Gastrocnemius medialis (tissue), 4 donors: ENCODE results near the gene CD52. TPM values are rescaled to one million over a fixed set of nuclear protein-coding genes. Genes with fewer than 3 reads are reported as not detected.

Experiments
- ATAC-seq, 2 donors: fragments of 150-250 bp; one replicate each; pipeline ENCODE4 v1.9.1; 2016
- DNase-seq, 2 donors: peaks; one replicate each; pipeline ENCODE4 v3.0.0-alpha.2; 2019
- H3K27ac ChIP-seq, 4 donors: fragments of 200-600 bp; sonication (generic); 1 replicate in 1 of 4; 2 replicates in 3 of 4; pipeline ENCODE4 v1.5.1; 2016 to 2018; ENCODE audit warnings: mild to moderate bottlenecking in 2 of 4, moderate library complexity in 1 of 4
- H3K27me3 ChIP-seq, 3 donors: fragments of 200-600 bp; sonication (generic) in 2 of 3; 1 replicate in 1 of 3; 2 replicates in 2 of 3; pipeline versions ENCODE4 v1.5.1 to v1.6.0; 2016 to 2019; ENCODE audit warnings: mild to moderate bottlenecking in 1 of 3, moderate library complexity in 1 of 3
- H3K36me3 ChIP-seq, 2 donors: fragments of 200-600 bp; sonication (generic) in 1 of 2; one replicate each; pipeline ENCODE4 v1.5.1; 2017 to 2018
- H3K4me1 ChIP-seq, 2 donors: fragments of 200-600 bp; sonication (generic) in 1 of 2; one replicate each; pipeline ENCODE4 v1.5.1; 2016 to 2017; ENCODE audit warnings: mild to moderate bottlenecking in 2 of 2
- H3K4me3 ChIP-seq, 4 donors: fragments of 200-600 bp; sonication (generic) in 3 of 4; 1 replicate in 1 of 4; 2 replicates in 3 of 4; pipeline ENCODE4 v1.5.1; 2016 to 2019; ENCODE audit warnings: mild to moderate bottlenecking in 2 of 4
- H3K9me3 ChIP-seq, 3 donors: fragments of 200-600 bp; sonication (generic) in 2 of 3; 1 replicate in 1 of 3; 2 replicates in 2 of 3; pipeline ENCODE4 v1.5.1; 2016 to 2019
- POLR2A ChIP-seq, 2 donors: fragments of 450-650 bp; IDR thresholded peaks; one replicate each; pipeline ENCODE4 v1.6.1; 2017; ENCODE audit warnings: antibody characterized with exemption in 2 of 2, mild to moderate bottlenecking in 2 of 2, moderate library complexity in 2 of 2
- in situ Hi-C, 4 donors: fragments of 200-750 bp; cut with MboI; loops; one replicate each; pipeline versions ENCODE4 v1.15.0 to v1.8.0; 2017; ENCODE audit warnings: low sequenced_read_pairs in 4 of 4
- intact Hi-C: fragments of 100-400 bp; cut with DNase I; formaldehyde crosslinking; loops from one replicate; pipeline ENCODE4 v1.15.1; 2023; ENCODE audit warnings: low total_unique reads
- total RNA-seq, 4 donors: library from RNA; depleted of rRNA; stranded (reverse); fragments of >200 nt; gene quantifications; one replicate each; pipeline versions ENCODE4 v1.1.0 to v1.2.3, GENCODE V29; 2016
- TF ChIP-seq, protein P1 (sequence below), 5 experiments: fragments of 450-650 bp in 3 of 5; fragments of 200-600 bp in 2 of 5; sonication (generic) in 2 of 5; IDR thresholded peaks in 4 of 5; conservative IDR thresholded peaks in 1 of 5; 1 replicate in 4 of 5; 2 replicates in 1 of 5; pipeline ENCODE4 v1.5.1; 2016 to 2019; ENCODE audit warnings: antibody characterized with exemption in 5 of 5, mild to moderate bottlenecking in 3 of 5, moderate library complexity in 3 of 5

The CD52 gene
- total RNA-seq, 4 donors from 2014 or later = 1.4 to 2.8 TPM; not detected in 2

GRCh38 chr1:26350701-26351589, 33.2 kb downstream of the CD52 start:
- intact Hi-C loops = no loop called here
- Histone ChIP-seq H3K4me3 (no peak overlapping the region), H3K9me3 (no peaks in the 10 kb centered on the region), H3K36me3 (no peaks in the 10 kb centered on the region), H3K27ac (no peak overlapping the region), H3K4me1 (no peaks in the 10 kb centered on the region), H3K27me3 (no peaks in the 10 kb centered on the region)
- in situ Hi-C loops = no loop called here
- no peak for TF ChIP-seq POLR2A (IDR thresholded peaks at IDR 0.05)
- TF ChIP-seq, protein P1, sequence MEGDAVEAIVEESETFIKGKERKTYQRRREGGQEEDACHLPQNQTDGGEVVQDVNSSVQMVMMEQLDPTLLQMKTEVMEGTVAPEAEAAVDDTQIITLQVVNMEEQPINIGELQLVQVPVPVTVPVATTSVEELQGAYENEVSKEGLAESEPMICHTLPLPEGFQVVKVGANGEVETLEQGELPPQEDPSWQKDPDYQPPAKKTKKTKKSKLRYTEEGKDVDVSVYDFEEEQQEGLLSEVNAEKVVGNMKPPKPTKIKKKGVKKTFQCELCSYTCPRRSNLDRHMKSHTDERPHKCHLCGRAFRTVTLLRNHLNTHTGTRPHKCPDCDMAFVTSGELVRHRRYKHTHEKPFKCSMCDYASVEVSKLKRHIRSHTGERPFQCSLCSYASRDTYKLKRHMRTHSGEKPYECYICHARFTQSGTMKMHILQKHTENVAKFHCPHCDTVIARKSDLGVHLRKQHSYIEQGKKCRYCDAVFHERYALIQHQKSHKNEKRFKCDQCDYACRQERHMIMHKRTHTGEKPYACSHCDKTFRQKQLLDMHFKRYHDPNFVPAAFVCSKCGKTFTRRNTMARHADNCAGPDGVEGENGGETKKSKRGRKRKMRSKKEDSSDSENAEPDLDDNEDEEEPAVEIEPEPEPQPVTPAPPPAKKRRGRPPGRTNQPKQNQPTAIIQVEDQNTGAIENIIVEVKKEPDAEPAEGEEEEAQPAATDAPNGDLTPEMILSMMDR (IDR thresholded peaks at IDR 0.05 in 4 of 5, conservative IDR thresholded peaks at IDR 0.05 in 1 of 5) = no peak
- DNase-seq (no peak), ATAC-seq (no peak)

DNA sequence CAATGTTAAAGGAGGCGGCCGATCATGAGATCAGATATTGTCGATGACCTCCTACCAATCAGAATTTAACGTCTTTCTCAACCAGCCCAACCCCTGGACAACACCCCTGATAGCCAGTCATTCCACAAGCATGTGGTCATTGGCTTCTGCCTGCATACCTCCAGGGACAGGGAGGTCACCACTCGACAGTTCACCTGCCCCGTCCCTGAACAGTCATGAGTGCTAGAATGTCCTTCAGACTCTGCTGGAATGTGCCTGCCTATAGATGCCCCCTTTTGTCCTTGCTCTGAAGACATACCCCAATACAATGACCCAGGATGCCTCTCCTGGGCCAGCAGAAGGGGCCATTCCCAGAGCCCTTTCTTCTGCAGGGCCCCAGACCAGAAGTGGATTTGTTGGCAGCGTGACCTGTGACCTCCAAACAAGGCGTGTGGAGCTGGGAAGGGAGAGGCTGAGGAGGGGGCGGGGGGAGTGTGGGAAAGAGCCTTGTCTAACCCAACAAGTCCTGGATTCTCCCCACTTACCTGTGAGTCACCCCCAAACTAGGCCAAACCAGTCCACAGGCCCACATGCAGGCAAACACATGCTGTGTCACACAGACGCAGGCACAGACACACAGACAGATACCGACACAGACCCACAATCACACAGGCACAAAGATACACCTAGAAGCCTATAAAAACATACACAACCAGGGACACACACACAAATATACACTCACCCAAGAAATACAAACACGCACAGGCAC, 34.0 kb downstream of the CD52 start:
- H3K4me3 ChIP-seq = no peak overlapping the region
- H3K27ac ChIP-seq = no peak overlapping the region
- ATAC-seq (no peak), DNase-seq (no peak)
- intact Hi-C loops = no loop called here
- no peaks in the 10 kb centered on the region for H3K36me3 ChIP-seq
- TF ChIP-seq POLR2A (IDR thresholded peaks at IDR 0.05) = no peak
- TF ChIP-seq, protein P1 (IDR thresholded peaks at IDR 0.05 in 4 of 5, conservative IDR thresholded peaks at IDR 0.05 in 1 of 5) = no peak
- no peaks in the 10 kb centered on the region for H3K9me3 ChIP-seq
- no peaks in the 10 kb centered on the region for H3K27me3 ChIP-seq
- H3K4me1 ChIP-seq = no peaks in the 10 kb centered on the region
- in situ Hi-C loops = no loop called here

- Histone ChIP-seq H3K4me1 (no peaks in the 10 kb centered on the region), H3K9me3 (no peaks in the 10 kb centered on the region), H3K4me3 (no peak overlapping the region), H3K27ac (no peak overlapping the region), H3K27me3 (no peaks in the 10 kb centered on the region), H3K36me3 (no peaks in the 10 kb centered on the region)
- TF ChIP-seq POLR2A (IDR thresholded peaks at IDR 0.05) = no peak
- TF ChIP-seq, protein P1 (IDR thresholded peaks at IDR 0.05 in 4 of 5, conservative IDR thresholded peaks at IDR 0.05 in 1 of 5) = no peak
- in situ Hi-C loops (no loop called here), intact Hi-C loops (no loop called here)
- ATAC-seq (no peak), DNase-seq (no peak)
Measured at GRCh38 chr1:26352338-26352679, 34.6 kb downstream of the CD52 start.

DNA sequence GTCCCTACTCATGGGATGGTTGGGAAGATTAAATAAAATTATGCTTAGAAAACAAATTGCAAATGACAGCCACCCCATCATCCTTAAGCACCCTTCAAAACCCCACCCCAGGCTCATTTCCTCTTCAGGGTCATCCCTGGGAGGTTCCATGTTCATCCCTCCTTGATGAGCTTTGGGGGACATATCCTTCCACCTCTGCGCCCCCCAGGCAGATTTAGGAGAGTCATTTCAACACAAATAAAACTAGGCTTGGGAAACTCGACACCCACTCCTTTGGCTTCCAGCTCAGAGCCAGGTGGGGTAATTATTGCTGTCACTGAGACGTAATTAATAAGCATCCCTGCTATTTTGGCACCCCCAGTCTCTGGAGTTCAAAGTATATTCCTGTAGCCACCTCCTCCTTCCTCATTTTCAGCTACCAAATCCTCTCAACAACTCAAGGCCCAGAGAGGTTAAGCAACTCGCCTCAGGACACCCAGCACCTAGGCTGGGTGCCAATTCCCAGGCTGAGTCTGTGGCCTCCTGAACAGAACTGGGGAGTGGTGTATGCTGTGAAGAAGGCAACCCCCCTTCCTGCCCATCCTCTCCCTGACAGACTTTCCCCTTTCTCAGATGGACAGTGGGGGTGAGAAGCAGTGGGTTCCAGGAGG, 35.6 kb downstream of the CD52 start:
- H3K27ac ChIP-seq = no peak overlapping the region
- H3K9me3 ChIP-seq = no peaks in the 10 kb centered on the region
- H3K4me3 ChIP-seq = no peak overlapping the region
- no peak for ATAC-seq
- intact Hi-C loops = no loop called here
- H3K4me1 ChIP-seq = no peaks in the 10 kb centered on the region
- in situ Hi-C loops = no loop called here
- DNase-seq = no peak
- H3K36me3 ChIP-seq = no peaks in the 10 kb centered on the region
- no peak for TF ChIP-seq POLR2A (IDR thresholded peaks at IDR 0.05)
- TF ChIP-seq, protein P1 (IDR thresholded peaks at IDR 0.05 in 4 of 5, conservative IDR thresholded peaks at IDR 0.05 in 1 of 5) = no peak
- peaks cover 0 to 6% (median under 1%) of the 10 kb centered on the region in 3 donors for H3K27me3 ChIP-seq
